ENCODE data around the gene TMEM121.

DNA sequence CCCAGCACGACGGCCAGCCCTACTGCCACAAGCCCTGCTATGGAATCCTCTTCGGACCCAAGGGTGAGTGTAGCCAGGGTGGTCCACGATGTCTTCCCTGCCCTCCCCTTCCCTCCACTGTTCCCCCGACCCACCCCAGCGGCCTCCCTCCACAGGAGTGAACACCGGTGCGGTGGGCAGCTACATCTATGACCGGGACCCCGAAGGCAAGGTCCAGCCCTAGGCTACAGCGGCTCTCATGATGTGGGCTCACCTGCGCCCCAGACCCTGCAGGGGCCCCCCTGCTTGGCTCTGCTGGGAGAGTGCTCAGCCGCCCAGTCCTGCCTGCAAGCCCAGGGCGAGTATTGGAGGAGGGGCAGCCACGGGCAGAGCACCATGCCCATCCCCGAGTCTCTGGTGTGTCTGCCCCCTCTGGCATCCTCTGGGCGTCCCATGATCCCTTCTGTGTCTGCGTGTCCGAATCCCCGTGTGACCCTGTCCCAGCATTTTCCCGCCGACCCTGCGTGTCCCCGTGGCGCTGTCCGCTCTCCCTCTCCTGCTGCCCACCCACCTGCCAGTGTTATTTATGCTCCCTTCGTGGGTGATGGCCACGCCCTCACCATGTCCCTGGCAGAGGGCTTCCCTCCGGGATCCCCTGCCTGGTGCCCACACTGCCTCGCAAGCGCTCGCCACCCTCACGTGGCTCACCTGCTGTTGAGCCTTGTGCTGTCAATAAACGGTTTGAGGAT, 46.8 kb upstream of the TMEM121 start:
- TF ChIP-seq, protein P1, sequence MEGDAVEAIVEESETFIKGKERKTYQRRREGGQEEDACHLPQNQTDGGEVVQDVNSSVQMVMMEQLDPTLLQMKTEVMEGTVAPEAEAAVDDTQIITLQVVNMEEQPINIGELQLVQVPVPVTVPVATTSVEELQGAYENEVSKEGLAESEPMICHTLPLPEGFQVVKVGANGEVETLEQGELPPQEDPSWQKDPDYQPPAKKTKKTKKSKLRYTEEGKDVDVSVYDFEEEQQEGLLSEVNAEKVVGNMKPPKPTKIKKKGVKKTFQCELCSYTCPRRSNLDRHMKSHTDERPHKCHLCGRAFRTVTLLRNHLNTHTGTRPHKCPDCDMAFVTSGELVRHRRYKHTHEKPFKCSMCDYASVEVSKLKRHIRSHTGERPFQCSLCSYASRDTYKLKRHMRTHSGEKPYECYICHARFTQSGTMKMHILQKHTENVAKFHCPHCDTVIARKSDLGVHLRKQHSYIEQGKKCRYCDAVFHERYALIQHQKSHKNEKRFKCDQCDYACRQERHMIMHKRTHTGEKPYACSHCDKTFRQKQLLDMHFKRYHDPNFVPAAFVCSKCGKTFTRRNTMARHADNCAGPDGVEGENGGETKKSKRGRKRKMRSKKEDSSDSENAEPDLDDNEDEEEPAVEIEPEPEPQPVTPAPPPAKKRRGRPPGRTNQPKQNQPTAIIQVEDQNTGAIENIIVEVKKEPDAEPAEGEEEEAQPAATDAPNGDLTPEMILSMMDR (conservative IDR thresholded peaks at IDR 0.05; ENCODE audit: low read depth, low read length): no peak
- no peak for TF ChIP-seq EZH2 (IDR thresholded peaks at IDR 0.05; ENCODE audit: low read length, unreplicated experiment)

Measured in PC-3 (cell line).